Endodermal cell (in vitro differentiated cells): Measurements from ENCODE around the gene TMEM45B. TPM values are rescaled to one million over a fixed set of nuclear protein-coding genes. Genes with fewer than 3 reads are reported as not detected.

Experiments
- DNase-seq: peaks from one replicate; pipeline ENCODE4 v3.0.0-alpha.2; 2017
- H3K27ac ChIP-seq: 2 replicates; pipeline ENCODE4 v1.5.1; 2013; ENCODE audit warnings: mild to moderate bottlenecking, low read depth, low read length, moderate library complexity
- H3K27me3 ChIP-seq: 2 replicates; pipeline ENCODE4 v1.6.1; 2013; ENCODE audit warnings: mild to moderate bottlenecking, low read length, moderate library complexity; ENCODE audit not compliant: insufficient read depth, control insufficient read depth, poor library complexity, severe bottlenecking
- H3K36me3 ChIP-seq: 2 replicates; pipeline ENCODE4 v1.7.0; 2013; ENCODE audit warnings: mild to moderate bottlenecking, low read length, moderate library complexity; ENCODE audit not compliant: control insufficient read depth, insufficient read depth
- H3K4me1 ChIP-seq: one replicate; pipeline ENCODE4 v1.7.0; 2013; ENCODE audit warnings: low read length; ENCODE audit not compliant: control insufficient read depth, insufficient read depth
- H3K4me3 ChIP-seq: 2 replicates; pipeline ENCODE4 v1.5.1; 2013; ENCODE audit warnings: mild to moderate bottlenecking, low read length, moderate library complexity
- H3K9ac ChIP-seq: 2 replicates; pipeline ENCODE4 v1.6.1; 2013; ENCODE audit warnings: mild to moderate bottlenecking, low read length, moderate library complexity; ENCODE audit not compliant: poor library complexity, severe bottlenecking; ENCODE audit errors: extremely low read depth
- H3K9me3 ChIP-seq: 2 replicates; pipeline ENCODE4 v1.6.1; 2013; ENCODE audit warnings: mild to moderate bottlenecking, low read length, moderate library complexity; ENCODE audit not compliant: control insufficient read depth
- H3K27ac Mint-ChIP-seq: 2 replicates; pipeline ENCODE4 v1.8.0; 2020; ENCODE audit warnings: mixed read lengths
- H3K27me3 Mint-ChIP-seq: 2 replicates; pipeline ENCODE4 v1.8.0; 2021; ENCODE audit warnings: mild to moderate bottlenecking, mixed read lengths; ENCODE audit not compliant: insufficient read depth
- H3K36me3 Mint-ChIP-seq: 2 replicates; pipeline ENCODE4 v1.8.0; 2020; ENCODE audit warnings: low read depth, mixed read lengths
- H3K4me1 Mint-ChIP-seq: 2 replicates; pipeline ENCODE4 v1.8.0; 2020; ENCODE audit warnings: mixed read lengths
- H3K4me3 Mint-ChIP-seq: 2 replicates; pipeline ENCODE4 v1.8.0; 2020; ENCODE audit warnings: mild to moderate bottlenecking, moderate library complexity, mixed read lengths
- H3K9me3 Mint-ChIP-seq: 2 replicates; pipeline ENCODE4 v1.8.0; 2020; ENCODE audit warnings: mild to moderate bottlenecking, mixed read lengths
- WGBS, 2 experiments: methylation state at CpG; one replicate each; pipeline versions ENCODE4 v1.1.5 to v1.1.7; 2013; ENCODE audit warnings: missing lambda C conversion rate in 2 of 2, mixed read lengths in 1 of 2; ENCODE audit not compliant: insufficient coverage in 1 of 2, insufficient read length in 1 of 2; 5-methylcytosine and 5-hydroxymethylcytosine counted together
- total RNA-seq, 2 donors: library from RNA; stranded (reverse); fragmentation: NEBNext Ultra II Directional in 1 of 2; extraction: Animal tissue kit (Norgen Biotek cat#: 25700) in 1 of 2; gene quantifications; 2 replicates in 1 of 2; 3 replicates in 1 of 2; pipeline ENCODE4 v1.2.1, GENCODE V29; 2021
- TF ChIP-seq, protein P1 (sequence below): fragments of 200-600 bp; sonication (generic); conservative IDR thresholded peaks from 2 replicates; pipeline ENCODE4 v1.5.0; 2021; ENCODE audit warnings: antibody characterized with exemption, mild to moderate bottlenecking

TMEM45B gene
- total RNA-seq, 2 donors from 2014 or later = not detected

DNA sequence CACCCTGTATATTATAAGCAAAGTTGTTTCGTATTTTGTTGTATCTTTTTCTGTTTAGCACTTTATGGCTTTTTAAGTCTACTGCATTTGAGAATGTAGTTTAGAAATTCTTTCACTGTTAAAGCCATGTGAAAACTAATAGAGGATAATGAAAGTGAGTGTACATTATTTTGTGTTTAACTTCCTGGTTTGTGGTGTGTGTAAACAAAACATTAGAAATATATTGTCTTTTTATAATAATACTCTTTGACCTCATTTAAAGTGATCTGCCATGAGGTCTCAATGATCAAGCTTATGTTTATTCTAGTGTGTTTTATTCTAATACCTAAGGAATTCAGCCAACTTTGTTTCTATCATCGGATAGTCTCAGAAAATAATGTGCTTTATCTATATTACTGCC is 27.4 kb upstream of the TMEM45B start:
- H3K4me3 Mint-ChIP-seq = no peak overlapping the region
- DNase-seq = no peak
- H3K4me1 ChIP-seq = no peaks in the 10 kb centered on the region
- H3K27ac ChIP-seq = no peak overlapping the region
- H3K36me3 ChIP-seq = no peaks in the 10 kb centered on the region
- H3K9ac ChIP-seq = no peak overlapping the region
- no peaks in the 10 kb centered on the region for H3K9me3 ChIP-seq
- peaks cover 2% of the 10 kb centered on the region for H3K4me1 Mint-ChIP-seq
- H3K36me3 Mint-ChIP-seq = no peaks in the 10 kb centered on the region
- no peaks in the 10 kb centered on the region for H3K27me3 ChIP-seq
- peaks cover 3% of the 10 kb centered on the region for H3K9me3 Mint-ChIP-seq
- TF ChIP-seq, protein P1, sequence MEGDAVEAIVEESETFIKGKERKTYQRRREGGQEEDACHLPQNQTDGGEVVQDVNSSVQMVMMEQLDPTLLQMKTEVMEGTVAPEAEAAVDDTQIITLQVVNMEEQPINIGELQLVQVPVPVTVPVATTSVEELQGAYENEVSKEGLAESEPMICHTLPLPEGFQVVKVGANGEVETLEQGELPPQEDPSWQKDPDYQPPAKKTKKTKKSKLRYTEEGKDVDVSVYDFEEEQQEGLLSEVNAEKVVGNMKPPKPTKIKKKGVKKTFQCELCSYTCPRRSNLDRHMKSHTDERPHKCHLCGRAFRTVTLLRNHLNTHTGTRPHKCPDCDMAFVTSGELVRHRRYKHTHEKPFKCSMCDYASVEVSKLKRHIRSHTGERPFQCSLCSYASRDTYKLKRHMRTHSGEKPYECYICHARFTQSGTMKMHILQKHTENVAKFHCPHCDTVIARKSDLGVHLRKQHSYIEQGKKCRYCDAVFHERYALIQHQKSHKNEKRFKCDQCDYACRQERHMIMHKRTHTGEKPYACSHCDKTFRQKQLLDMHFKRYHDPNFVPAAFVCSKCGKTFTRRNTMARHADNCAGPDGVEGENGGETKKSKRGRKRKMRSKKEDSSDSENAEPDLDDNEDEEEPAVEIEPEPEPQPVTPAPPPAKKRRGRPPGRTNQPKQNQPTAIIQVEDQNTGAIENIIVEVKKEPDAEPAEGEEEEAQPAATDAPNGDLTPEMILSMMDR = no peak
- no peak overlapping the region for H3K4me3 ChIP-seq
- H3K27me3 Mint-ChIP-seq = peaks cover 7% of the 10 kb centered on the region
- WGBS, 2 experiments = 100% methylated on average over 1 of the region's 2 CpGs; no CpG with 5 or more reads in 1 of the 2 experiments
- no peak overlapping the region for H3K27ac Mint-ChIP-seq

DNA sequence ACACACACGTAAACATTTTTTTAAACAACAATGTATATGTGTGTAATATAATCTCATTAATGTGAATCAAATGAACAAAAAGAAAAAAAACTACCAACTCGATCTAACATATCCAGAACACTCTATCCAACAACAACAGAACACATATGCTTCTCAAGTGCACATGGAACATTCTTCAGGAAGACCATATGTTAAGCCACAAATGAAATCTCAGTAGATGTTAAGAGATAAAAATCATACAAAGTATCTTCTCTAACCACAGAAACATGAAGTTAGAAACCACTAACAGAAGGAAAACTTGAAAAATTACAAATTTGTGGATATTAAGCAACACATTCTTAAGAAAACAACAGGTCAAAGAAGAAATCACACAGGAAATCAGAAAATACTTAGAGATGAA is 25.5 kb upstream of the TMEM45B start:
- 60% methylated on average over 1 of the region's 2 CpGs; no CpG with 5 or more reads in 1 of the 2 experiments for WGBS, 2 experiments

DNA sequence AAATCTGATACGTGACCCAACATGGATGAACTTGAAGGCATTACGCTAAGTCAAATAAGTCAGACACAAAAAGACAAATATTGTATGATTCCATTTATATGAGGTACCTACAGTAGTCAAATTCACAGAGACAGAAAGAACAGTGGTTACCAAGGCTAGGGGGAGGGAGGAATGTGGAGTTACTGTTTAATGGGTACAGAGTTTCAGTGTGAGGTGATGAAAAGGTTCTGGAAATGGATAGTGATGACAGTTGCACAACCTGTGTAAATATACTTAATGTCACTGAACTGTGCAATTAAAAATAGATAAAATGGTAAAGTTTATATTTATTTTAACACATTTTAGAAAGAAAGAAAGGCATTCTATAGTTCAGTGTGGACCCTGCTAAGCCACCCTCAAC is 24.1 kb upstream of the TMEM45B start:
- Mint-ChIP-seq H3K36me3 (no peaks in the 10 kb centered on the region), H3K9me3 (peaks cover 27% of the 10 kb centered on the region), H3K27ac (no peak overlapping the region), H3K27me3 (peaks cover 10% of the 10 kb centered on the region), H3K4me3 (no peak overlapping the region), H3K4me1 (no peaks in the 10 kb centered on the region)
- Histone ChIP-seq H3K27ac (no peak overlapping the region), H3K36me3 (no peaks in the 10 kb centered on the region), H3K9ac (no peak overlapping the region), H3K27me3 (no peaks in the 10 kb centered on the region), H3K9me3 (peaks cover 15% of the 10 kb centered on the region), H3K4me3 (no peak overlapping the region), H3K4me1 (no peaks in the 10 kb centered on the region)
- no peak for DNase-seq
- TF ChIP-seq, protein P1 = no peak
- WGBS, 2 experiments = 95% methylated on average over 2 of the region's 2 CpGs; no CpG with 5 or more reads in 1 of the 2 experiments

More for the DNA sequence above, 25.5 kb upstream of the TMEM45B start:
- H3K27ac Mint-ChIP-seq = no peak overlapping the region
- DNase-seq = no peak
- peaks cover 10% of the 10 kb centered on the region for H3K27me3 Mint-ChIP-seq
- Histone ChIP-seq H3K4me1 (no peaks in the 10 kb centered on the region), H3K27me3 (no peaks in the 10 kb centered on the region), H3K36me3 (no peaks in the 10 kb centered on the region), H3K9ac (no peak overlapping the region), H3K27ac (no peak overlapping the region), H3K4me3 (no peak overlapping the region), H3K9me3 (peaks cover 11% of the 10 kb centered on the region)
- TF ChIP-seq, protein P1 = no peak
- H3K4me1 Mint-ChIP-seq = no peaks in the 10 kb centered on the region
- no peaks in the 10 kb centered on the region for H3K36me3 Mint-ChIP-seq
- no peak overlapping the region for H3K4me3 Mint-ChIP-seq
- peaks cover 16% of the 10 kb centered on the region for H3K9me3 Mint-ChIP-seq
